GM10266 (cell line): ENCODE measurements around the gene SKIC3.

Source experiments
- DNase-seq: peaks from one replicate; pipeline ENCODE4 v3.0.0; 2012; ENCODE audit errors: extremely low spot score
- TF ChIP-seq, protein P1 (sequence below): IDR thresholded peaks from 2 replicates; pipeline ENCODE4 v1.5.1; 2012; ENCODE audit warnings: mild to moderate bottlenecking, low read depth; ENCODE audit not compliant: control insufficient read depth, insufficient read depth; ENCODE audit errors: missing control alignments

SKIC3 gene

DNA sequence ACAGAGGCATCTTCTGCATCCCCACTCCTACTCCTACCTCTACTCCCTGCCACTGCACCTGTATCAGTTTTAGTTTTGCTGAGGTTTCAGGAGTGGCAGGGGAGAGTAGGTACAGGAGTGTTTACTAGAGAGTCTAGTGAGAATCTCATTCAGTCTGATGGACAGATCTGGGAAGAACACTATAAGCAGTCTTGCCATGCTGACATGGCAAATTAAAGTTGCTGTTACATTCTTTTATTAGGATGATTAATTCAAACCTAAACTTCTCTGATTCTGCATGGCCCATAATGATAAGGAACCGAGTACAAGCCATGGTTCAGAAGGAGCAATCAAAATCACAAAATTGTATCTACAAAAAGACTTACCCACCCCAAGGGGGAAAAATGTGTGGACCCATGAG lies 7.5 kb upstream of the SKIC3 start:
- DNase-seq: no peak
- TF ChIP-seq, protein P1, sequence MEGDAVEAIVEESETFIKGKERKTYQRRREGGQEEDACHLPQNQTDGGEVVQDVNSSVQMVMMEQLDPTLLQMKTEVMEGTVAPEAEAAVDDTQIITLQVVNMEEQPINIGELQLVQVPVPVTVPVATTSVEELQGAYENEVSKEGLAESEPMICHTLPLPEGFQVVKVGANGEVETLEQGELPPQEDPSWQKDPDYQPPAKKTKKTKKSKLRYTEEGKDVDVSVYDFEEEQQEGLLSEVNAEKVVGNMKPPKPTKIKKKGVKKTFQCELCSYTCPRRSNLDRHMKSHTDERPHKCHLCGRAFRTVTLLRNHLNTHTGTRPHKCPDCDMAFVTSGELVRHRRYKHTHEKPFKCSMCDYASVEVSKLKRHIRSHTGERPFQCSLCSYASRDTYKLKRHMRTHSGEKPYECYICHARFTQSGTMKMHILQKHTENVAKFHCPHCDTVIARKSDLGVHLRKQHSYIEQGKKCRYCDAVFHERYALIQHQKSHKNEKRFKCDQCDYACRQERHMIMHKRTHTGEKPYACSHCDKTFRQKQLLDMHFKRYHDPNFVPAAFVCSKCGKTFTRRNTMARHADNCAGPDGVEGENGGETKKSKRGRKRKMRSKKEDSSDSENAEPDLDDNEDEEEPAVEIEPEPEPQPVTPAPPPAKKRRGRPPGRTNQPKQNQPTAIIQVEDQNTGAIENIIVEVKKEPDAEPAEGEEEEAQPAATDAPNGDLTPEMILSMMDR: no peak

DNA sequence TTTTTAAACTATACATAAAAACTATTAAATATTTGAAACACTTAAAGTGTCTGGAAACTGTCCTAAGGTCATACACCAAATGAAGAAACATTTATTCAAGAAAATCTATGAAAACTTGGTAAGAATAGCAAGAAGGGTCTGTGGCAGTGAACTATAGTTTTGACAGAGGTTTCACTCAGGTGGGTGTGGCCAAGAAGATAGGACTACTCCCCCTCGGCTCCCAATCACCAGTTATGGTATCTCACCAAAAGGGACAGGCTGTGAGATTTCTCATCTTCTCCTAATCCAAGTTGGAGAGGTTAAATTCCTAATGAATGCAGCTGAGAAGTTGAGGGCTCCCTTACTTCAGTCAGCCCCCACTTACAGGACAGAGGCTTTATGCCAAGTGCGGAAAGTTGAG lies 3.1 kb upstream of the SKIC3 start:
- TF ChIP-seq, protein P1: no peak
- DNase-seq: no peak

DNA sequence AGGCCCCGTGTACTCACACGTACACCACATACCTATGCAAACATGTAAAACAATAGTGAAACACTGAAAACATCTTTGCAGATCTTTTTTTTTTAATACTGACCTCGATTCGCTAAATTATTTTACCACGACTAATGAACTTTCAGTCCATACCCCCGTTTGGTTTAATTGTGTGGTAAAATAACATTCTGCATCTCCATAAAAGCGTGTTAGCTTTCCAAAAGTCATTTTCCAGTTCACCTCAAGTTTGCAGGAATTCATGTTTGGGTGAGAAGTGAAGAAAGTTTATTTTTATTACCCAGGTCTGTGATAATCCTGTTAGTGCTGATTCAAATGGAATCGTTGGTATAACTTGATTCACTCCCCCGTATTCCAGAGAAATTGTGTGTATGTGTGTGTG lies 776 bp upstream of the SKIC3 start:
- TF ChIP-seq, protein P1: no peak
- no peak for DNase-seq

DNA sequence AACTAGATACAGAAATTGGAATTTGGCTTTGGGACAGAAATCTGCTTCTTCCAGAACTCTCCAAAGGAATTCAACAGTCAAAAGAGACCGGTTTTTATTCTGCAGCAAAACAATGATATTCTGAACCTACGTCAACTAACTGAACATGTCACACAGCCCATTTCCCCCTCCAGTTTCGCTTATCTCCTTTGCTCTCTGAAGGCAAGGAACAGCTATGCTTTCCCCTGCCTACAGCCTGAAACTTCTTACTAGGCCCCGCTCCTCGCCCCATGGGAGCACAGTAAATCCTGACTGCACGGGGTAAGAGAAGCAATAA lies 488 bp downstream of the SKIC3 start:
- no peak for DNase-seq
- TF ChIP-seq, protein P1: no peak

DNA sequence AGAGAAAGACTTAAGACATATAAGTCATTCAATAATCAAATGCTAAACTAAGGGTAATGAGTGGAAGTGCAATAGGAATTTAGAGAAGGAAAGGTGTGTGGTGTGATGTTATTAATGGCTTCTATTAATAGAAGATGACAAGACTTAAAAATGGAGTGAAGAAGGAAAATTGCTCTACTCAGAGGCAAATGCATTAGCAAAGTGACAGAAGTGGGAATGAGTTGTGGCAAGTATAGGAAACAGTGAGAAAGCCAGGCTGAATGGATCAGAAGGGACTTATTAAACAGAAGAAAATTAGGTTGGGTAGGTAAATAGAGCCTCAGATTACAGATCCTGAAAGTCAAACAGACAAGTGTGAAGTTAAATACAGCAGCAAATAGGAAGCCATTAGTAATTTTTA lies 5.7 kb downstream of the SKIC3 start:
- TF ChIP-seq, protein P1: no peak

DNA sequence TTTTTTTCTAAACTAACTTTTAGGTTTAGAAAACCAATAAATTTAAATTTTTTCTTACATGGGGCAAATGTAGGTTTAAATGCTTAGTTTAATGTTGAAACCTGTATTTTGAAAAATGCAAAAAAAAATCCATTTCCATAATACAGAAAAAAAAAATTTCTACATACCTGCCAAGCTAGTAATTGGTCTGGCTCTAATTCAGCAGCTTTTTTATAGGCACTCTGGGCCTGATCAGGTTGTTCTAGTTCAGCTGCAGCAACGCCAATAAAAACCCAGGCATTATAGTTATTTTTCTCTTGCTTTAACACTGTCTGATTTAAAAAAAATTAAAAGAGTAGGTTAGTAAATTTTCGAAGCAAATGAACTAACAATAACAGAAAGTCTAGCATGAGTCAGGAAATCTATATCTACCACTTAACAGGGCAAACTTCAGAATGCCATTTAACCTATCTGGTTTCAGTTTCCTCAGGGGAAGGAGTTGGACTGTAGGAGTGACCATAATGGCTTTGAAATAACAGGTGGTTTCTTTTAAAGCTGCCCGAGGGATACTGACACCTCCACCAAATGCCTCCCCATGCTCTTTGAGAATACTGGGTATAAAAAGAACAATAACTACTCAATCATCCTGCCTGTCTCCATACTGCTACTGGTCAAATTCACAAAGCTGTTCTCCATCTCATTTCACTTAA lies 11.6 kb downstream of the SKIC3 start:
- DNase-seq: no peak
- TF ChIP-seq, protein P1: no peak

More for the DNA sequence above, 5.7 kb downstream of the SKIC3 start:
- no peak for DNase-seq

DNA sequence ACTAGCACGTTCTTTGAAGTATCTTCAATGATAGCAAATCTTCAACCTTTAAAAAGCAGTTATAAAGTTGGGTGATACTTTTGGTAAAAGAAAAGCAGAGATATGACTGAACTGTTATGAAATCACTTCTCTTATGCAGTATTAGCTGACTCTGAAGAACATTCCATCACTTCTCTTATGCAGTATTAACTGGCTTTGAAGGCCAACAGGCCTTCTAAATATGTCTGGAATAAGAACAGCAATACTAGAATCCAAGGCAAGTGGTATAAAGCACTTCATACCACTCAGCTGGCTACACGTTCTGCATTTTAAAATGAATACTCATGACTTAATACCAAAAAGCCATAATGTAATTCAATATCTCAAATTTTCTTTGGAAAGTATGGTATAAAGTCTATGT lies 17.3 kb downstream of the SKIC3 start:
- TF ChIP-seq, protein P1: no peak
- no peak for DNase-seq
